ENCODE measurements around the gene WDR86. TPM values are rescaled to one million over a fixed set of nuclear protein-coding genes. Genes with fewer than 3 reads are reported as not detected.

WDR86 gene
- total and polyA plus RNA-seq, 2 of the 8 experiments (the other 6 are each of a cell fraction or from before 2014, with no cell fraction given), result 12.7 to 15.8 TPM

- no peak for TF ChIP-seq CTBP2 (IDR thresholded peaks at IDR 0.05; ENCODE audit: borderline replicate concordance, insufficient read depth, insufficient read length, low read length)
Observed at GRCh38 chr7:151452680-151453325, 43.0 kb upstream of the WDR86 start (continued).
